CD4-positive, alpha-beta T cell (primary cell): ENCODE results near the gene CPHXL2. TPM values are rescaled to one million over a fixed set of nuclear protein-coding genes. Genes with fewer than 3 reads are reported as not detected.

Source experiments
- ATAC-seq: fragments of 200-7000 bp; cut with Tn5 transposase; one replicate; pipeline ENCODE4 v1.10.0; 2022; ENCODE audit warnings: mild to moderate bottlenecking; ENCODE audit not compliant: poor library complexity
- CTCF ChIA-PET: fragments of 350-600 bp; sonication (Branson Sonifier 250); formaldehyde crosslinking; loops from one replicate; lab custom pipeline; 2021; ENCODE audit warnings: antibody characterized with exemption, inconsistent platforms; lab: Charles Lee
- POLR2A ChIA-PET: fragments of 350-600 bp; sonication (Branson Sonifier 250); formaldehyde crosslinking; loops from one replicate; lab custom pipeline; 2021; ENCODE audit warnings: antibody characterized with exemption, inconsistent platforms; lab: Charles Lee
- DNase-seq, 14 experiments: peaks; one replicate each; pipeline ENCODE4 v3.0.0-alpha.2; 2013 to 2020; ENCODE audit warnings: mixed read lengths in 2 of 14
- H3K27ac ChIP-seq, 2 donors: one replicate each; pipeline versions ENCODE4 v1.5.1 to v1.7.0; 2013; ENCODE audit warnings: low read length in 2 of 2, low read depth in 1 of 2, mild to moderate bottlenecking in 1 of 2
- H3K27me3 ChIP-seq, 2 experiments: 1 replicate in 1 of 2; 2 replicates in 1 of 2; pipeline versions ENCODE4 v1.6.1 to v1.7.0; 2013; ENCODE audit warnings: low read length in 2 of 2, control low read depth in 1 of 2, mild to moderate bottlenecking in 1 of 2, moderate library complexity in 1 of 2; ENCODE audit not compliant: insufficient read depth in 2 of 2, control insufficient read depth in 1 of 2
- H3K36me3 ChIP-seq: one replicate; pipeline ENCODE4 v1.6.1; 2013; ENCODE audit warnings: low read length, control low read depth; ENCODE audit not compliant: insufficient read depth
- H3K4me1 ChIP-seq: one replicate; pipeline ENCODE4 v1.6.1; 2013; ENCODE audit warnings: low read length, control low read depth; ENCODE audit not compliant: insufficient read depth
- H3K4me3 ChIP-seq: one replicate; pipeline ENCODE4 v1.5.1; 2013; ENCODE audit warnings: mild to moderate bottlenecking, low read length, moderate library complexity
- H3K9me3 ChIP-seq, 2 experiments: 1 replicate in 1 of 2; 2 replicates in 1 of 2; pipeline versions ENCODE4 v1.6.1 to v1.7.0; 2013; ENCODE audit warnings: low read length in 2 of 2, mild to moderate bottlenecking in 2 of 2, control low read depth in 1 of 2, moderate library complexity in 1 of 2; ENCODE audit not compliant: control insufficient read depth in 1 of 2, insufficient read depth in 1 of 2
- H3K27ac Mint-ChIP-seq: one replicate; pipeline ENCODE4 v1.8.0; 2020; ENCODE audit warnings: mixed read lengths
- H3K27me3 Mint-ChIP-seq: one replicate; pipeline ENCODE4 v1.8.0; 2021; ENCODE audit warnings: mixed read lengths
- H3K36me3 Mint-ChIP-seq: one replicate; pipeline ENCODE4 v1.8.0; 2021; ENCODE audit warnings: low read depth, mixed read lengths
- H3K4me1 Mint-ChIP-seq: one replicate; pipeline ENCODE4 v1.8.0; 2021; ENCODE audit warnings: low read depth, mixed read lengths
- H3K4me3 Mint-ChIP-seq: one replicate; pipeline ENCODE4 v1.8.0; 2020; ENCODE audit warnings: mild to moderate bottlenecking, mixed read lengths
- H3K9me3 Mint-ChIP-seq: one replicate; pipeline ENCODE4 v1.8.0; 2020; ENCODE audit warnings: mixed read lengths
- intact Hi-C, 2 experiments: fragments of 100-400 bp; cut with DNase I in 1 of 2; cut with micrococcal nuclease in 1 of 2; formaldehyde crosslinking; loops; one replicate each; pipeline versions ENCODE4 v1.15.1 to v1.9.0; 2023 to 2025; cut with DNase I, micrococcal nuclease
- polyA plus RNA-seq, 2 donors: library from polyadenylated mRNA; unstranded; fragments of 120-200 nt; gene quantifications; one replicate each; pipeline ENCODE4 v1.2.1, GENCODE V29; 2013
- total RNA-seq, 174 experiments: library from RNA in 2 of 174; stranded (reverse) in 2 of 174; gene quantifications; one replicate each; pipeline ENCODE4 v1.2.3 and lab custom pipeline; 2021 to 2026
- TF ChIP-seq, protein P1 (sequence below): fragments of 200-600 bp; IDR thresholded peaks from one replicate; pipeline ENCODE4 v1.8.0; 2022; ENCODE audit warnings: antibody characterized with exemption, mild to moderate bottlenecking

Gene CPHXL2
- total RNA-seq: not detected
- 0.06 TPM for polyA plus RNA-seq (2013, experiment 1 of 2)
- 0.05 TPM for polyA plus RNA-seq (2013, experiment 2 of 2)
- total RNA-seq (lab: John Stamatoyannopoulos, UW): 0 to 0.08 (median 0) reads per million in 172 experiments

DNA sequence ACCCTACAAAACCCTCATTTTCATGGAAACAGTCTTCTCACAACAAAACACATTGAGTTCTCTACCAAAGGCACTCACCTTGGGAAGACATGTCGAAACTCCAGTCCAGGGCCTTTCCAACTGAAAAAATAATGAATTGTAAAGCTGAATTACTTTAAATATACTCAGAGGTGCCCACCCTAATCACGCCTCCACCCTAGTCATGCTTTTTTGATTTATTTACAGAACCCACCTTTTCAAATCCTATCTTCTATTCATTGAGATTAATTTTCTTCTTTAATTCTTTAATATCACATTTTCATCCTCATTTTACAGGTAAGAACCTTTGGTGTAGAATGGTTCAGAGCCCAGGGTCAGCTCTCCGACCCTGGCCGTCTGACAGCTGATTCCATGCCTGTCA is at the start of gene CPHXL2:
CPHXL2 (minus strand) TSS at position 101 of the 400 bp plus-strand sequence; CDS start at position 91, 10 bp downstream.
- no peaks in the 10 kb centered on the region for H3K36me3 Mint-ChIP-seq

DNA sequence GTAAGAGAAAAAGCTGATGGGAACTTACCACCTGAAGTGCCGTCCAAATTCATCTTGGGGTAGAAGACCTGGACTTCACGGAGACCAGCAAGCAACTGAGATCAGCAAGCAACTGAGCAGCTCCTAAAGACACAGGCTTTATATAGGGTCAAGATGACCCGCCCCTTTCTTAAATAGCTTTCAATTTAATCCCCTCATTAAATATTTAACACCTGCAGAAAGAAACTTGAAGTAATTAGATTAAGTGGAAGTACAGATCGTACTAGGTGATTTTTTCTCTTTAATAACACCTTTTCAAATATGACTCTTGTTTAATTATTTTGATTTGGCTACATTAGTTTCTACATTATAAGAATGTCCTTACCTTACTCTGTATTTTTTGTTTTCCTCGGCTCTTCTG is 49.6 kb upstream of the CPHXL2 start, which contains the start of gene CPHXL:
CPHXL (minus strand) TSS at position 101 of the 400 bp plus-strand sequence; CDS start at position 53, 48 bp downstream.
- Histone ChIP-seq H3K27ac (no peak within 1 kb of the TSS), H3K4me1 (no peaks in the 10 kb centered on the region), H3K4me3 (no peak within 1 kb of the TSS), H3K9me3 (no peaks in the 10 kb centered on the region), H3K27me3 (no peaks in the 10 kb centered on the region), H3K36me3 (no peaks in the 10 kb centered on the region)
- H3K4me1 Mint-ChIP-seq: no peaks in the 10 kb centered on the region
- H3K27me3 Mint-ChIP-seq: peaks cover 3% of the 10 kb centered on the region
- TF ChIP-seq, protein P1, sequence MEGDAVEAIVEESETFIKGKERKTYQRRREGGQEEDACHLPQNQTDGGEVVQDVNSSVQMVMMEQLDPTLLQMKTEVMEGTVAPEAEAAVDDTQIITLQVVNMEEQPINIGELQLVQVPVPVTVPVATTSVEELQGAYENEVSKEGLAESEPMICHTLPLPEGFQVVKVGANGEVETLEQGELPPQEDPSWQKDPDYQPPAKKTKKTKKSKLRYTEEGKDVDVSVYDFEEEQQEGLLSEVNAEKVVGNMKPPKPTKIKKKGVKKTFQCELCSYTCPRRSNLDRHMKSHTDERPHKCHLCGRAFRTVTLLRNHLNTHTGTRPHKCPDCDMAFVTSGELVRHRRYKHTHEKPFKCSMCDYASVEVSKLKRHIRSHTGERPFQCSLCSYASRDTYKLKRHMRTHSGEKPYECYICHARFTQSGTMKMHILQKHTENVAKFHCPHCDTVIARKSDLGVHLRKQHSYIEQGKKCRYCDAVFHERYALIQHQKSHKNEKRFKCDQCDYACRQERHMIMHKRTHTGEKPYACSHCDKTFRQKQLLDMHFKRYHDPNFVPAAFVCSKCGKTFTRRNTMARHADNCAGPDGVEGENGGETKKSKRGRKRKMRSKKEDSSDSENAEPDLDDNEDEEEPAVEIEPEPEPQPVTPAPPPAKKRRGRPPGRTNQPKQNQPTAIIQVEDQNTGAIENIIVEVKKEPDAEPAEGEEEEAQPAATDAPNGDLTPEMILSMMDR: no peak
- no peaks in the 10 kb centered on the region for H3K36me3 Mint-ChIP-seq
- no peak for DNase-seq
- POLR2A ChIA-PET: no interaction called here
- no peak for ATAC-seq
- CTCF ChIA-PET: no interaction called here
- H3K4me3 Mint-ChIP-seq: no peak within 1 kb of the TSS
- no peak within 1 kb of the TSS for H3K27ac Mint-ChIP-seq
- peaks cover 3% of the 10 kb centered on the region for H3K9me3 Mint-ChIP-seq
- intact Hi-C loops: no loop called here

More for the DNA sequence above, at the start of gene CPHXL2:
- POLR2A ChIA-PET: no interaction called here
- Mint-ChIP-seq H3K4me3 (no peak within 1 kb of the TSS), H3K9me3 (no peaks in the 10 kb centered on the region), H3K27ac (no peak within 1 kb of the TSS), H3K4me1 (no peaks in the 10 kb centered on the region), H3K27me3 (no peaks in the 10 kb centered on the region)
- CTCF ChIA-PET: no interaction called here
- intact Hi-C loops: no loop called here
- Histone ChIP-seq H3K4me3 (no peak within 1 kb of the TSS), H3K4me1 (no peaks in the 10 kb centered on the region), H3K9me3 (no peaks in the 10 kb centered on the region), H3K36me3 (no peaks in the 10 kb centered on the region), H3K27me3 (no peaks in the 10 kb centered on the region), H3K27ac (no peak within 1 kb of the TSS)
- ATAC-seq: no peak
- DNase-seq: no peak
- TF ChIP-seq, protein P1: no peak

DNA sequence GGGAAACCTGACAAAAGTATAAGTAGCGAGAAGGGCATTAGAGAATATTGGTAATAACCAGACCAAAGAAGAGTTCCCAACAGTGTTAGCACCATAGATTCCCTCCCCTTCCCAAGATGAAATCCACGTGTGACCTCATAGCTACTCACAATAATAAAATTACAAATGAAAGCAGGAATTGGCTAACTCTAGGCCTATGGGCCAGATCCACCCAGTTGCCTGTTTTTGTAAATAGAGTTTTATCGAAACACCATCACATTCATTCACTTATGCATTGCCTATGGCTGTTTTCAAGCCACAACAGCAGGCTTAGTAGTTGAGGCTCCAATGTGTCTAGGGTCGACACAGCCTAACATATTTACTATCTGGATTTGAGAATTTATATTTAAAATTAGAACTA is 41.6 kb upstream of the CPHXL2 start:
- intact Hi-C loops: no loop called here
- ATAC-seq: no peak
- Histone ChIP-seq H3K36me3 (no peaks in the 10 kb centered on the region), H3K27ac (no peak overlapping the region), H3K27me3 (peaks cover 4 to 9% of the 10 kb centered on the region in 2 experiments), H3K9me3 (peaks cover 0 to 8% of the 10 kb centered on the region in 2 experiments), H3K4me1 (no peaks in the 10 kb centered on the region), H3K4me3 (no peak overlapping the region)
- Mint-ChIP-seq H3K9me3 (peaks cover 3% of the 10 kb centered on the region), H3K4me3 (no peak overlapping the region), H3K4me1 (no peaks in the 10 kb centered on the region), H3K27ac (no peak overlapping the region), H3K36me3 (no peaks in the 10 kb centered on the region), H3K27me3 (peaks cover 24% of the 10 kb centered on the region)
- CTCF ChIA-PET: no interaction called here
- DNase-seq: no peak
- POLR2A ChIA-PET: no interaction called here
- TF ChIP-seq, protein P1: no peak
